ENCODE data around the gene GAS2L1. TPM values are rescaled to one million over a fixed set of nuclear protein-coding genes. Genes with fewer than 3 reads are reported as not detected.

GAS2L1 gene
- 42.1 and 44.0 TPM in 2 replicates for total RNA-seq
- polyA plus RNA-seq, result 30.5 and 39.3 TPM in 2 replicates
- 19.9 and 27.5 TPM in 2 replicates for polyA plus RNA-seq (2011; cell fraction: cytosol; rRNA removed)
- 24.5 and 30.4 TPM in 2 replicates for polyA plus RNA-seq (2011; cell fraction: nucleus; rRNA removed)
- polyA plus RNA-seq (2012), result 24.5 and 34.1 TPM in 2 replicates
- polyA minus RNA-seq, result 11.0 and 18.4 TPM in 2 replicates
- 11.4 TPM for polyA minus RNA-seq (2011; cell fraction: cytosol; rRNA and poly(A)+ RNA removed)
- polyA minus RNA-seq (2011; cell fraction: nucleus; rRNA and poly(A)+ RNA removed), result 13.3 and 16.6 TPM in 2 replicates
- percentile 48 among the genes with signal in this experiment for Bru-seq, nascent RNA
- BruChase-seq, experiment 1, labeled RNA remaining after a 6-hour chase, result percentile 82 among the genes with signal in this experiment
- percentile 68 among the genes with signal in this experiment for BruChase-seq, experiment 2, labeled RNA remaining after a 2-hour chase
- long read RNA-seq, transcript GAS2L1-208 (6 exons, 2,925 nt), result major isoform, 83 of 260 reads
- long read RNA-seq, transcript GAS2L1-206 (5 exons, 2,238 nt), result minor isoform, 9 of 260 reads
- long read RNA-seq, transcript GAS2L1-210 (6 exons, 2,483 nt), result minor isoform, 10 of 260 reads
- long read RNA-seq, transcript GAS2L1-209 (5 exons, 3,382 nt), result minor isoform, 18 of 260 reads
- long read RNA-seq, partial matches to known transcripts, result 11 of 260 reads
- long read RNA-seq, other reads (novel, unspliced or antisense), result 127 of 260 reads

GRCh38 chr22:29306175-29306834 lies at the start of gene GAS2L1:
Gene GAS2L1 (plus strand): TSS chr22:29306650. CDS start chr22:29308106, 1,456 bp downstream.
- peak within 1 kb of the TSS; percentile 77 for H3K9ac ChIP-seq (replicated peaks; ENCODE audit: extremely low read depth, insufficient read depth, low read length)
- H3K79me2 ChIP-seq (ENCODE audit: control insufficient read depth, insufficient read depth, low read length), result peaks cover 9% of the 10 kb centered on the region
- H3K4me3 ChIP-seq (replicated peaks in 1 of 3; ENCODE audit: insufficient read depth in 1 of 3, low read depth in 1 of 3, low read length in 3 of 3), result peak within 1 kb of the TSS; percentile 82 to 85 (median 84)
- peak within 1 kb of the TSS; percentile 93 for H2AFZ ChIP-seq (ENCODE audit: low read depth, low read length)
- FAIRE-seq (peak; percentile 91), DNase-seq (ENCODE audit: low read depth, low spot score) (peak; percentile 85)
- H3K36me3 ChIP-seq (ENCODE audit: control insufficient read depth in 2 of 2, extremely low read depth in 1 of 2, insufficient read depth in 2 of 2, low read length in 2 of 2), result no peaks in the 10 kb centered on the region
- no peaks in the 10 kb centered on the region for H3K9me3 ChIP-seq (replicated peaks; ENCODE audit: control insufficient read depth, insufficient read depth, low read length)
- no TSS peak for BruUV-seq (replicated peaks)
- TF ChIP-seq, protein P1, sequence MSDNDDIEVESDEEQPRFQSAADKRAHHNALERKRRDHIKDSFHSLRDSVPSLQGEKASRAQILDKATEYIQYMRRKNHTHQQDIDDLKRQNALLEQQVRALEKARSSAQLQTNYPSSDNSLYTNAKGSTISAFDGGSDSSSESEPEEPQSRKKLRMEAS (IDR thresholded peaks at IDR 0.05; ENCODE audit: insufficient read depth, insufficient read length), result no peak
- TF ChIP-seq FOS (IDR thresholded peaks at IDR 0.05; ENCODE audit: borderline replicate concordance, insufficient read depth, low read length) (no peak), POLR2AphosphoS5 (IDR thresholded peaks at IDR 0.05; ENCODE audit: insufficient read depth, low read depth, low read length) (peak; percentile 45)
- TF ChIP-seq, protein P2, sequence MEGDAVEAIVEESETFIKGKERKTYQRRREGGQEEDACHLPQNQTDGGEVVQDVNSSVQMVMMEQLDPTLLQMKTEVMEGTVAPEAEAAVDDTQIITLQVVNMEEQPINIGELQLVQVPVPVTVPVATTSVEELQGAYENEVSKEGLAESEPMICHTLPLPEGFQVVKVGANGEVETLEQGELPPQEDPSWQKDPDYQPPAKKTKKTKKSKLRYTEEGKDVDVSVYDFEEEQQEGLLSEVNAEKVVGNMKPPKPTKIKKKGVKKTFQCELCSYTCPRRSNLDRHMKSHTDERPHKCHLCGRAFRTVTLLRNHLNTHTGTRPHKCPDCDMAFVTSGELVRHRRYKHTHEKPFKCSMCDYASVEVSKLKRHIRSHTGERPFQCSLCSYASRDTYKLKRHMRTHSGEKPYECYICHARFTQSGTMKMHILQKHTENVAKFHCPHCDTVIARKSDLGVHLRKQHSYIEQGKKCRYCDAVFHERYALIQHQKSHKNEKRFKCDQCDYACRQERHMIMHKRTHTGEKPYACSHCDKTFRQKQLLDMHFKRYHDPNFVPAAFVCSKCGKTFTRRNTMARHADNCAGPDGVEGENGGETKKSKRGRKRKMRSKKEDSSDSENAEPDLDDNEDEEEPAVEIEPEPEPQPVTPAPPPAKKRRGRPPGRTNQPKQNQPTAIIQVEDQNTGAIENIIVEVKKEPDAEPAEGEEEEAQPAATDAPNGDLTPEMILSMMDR (IDR thresholded peaks at IDR 0.05; ENCODE audit: extremely low read depth in 1 of 2, insufficient read depth in 1 of 2, low read depth in 1 of 2, low read length in 2 of 2), result peak; percentile 56 to 78
- H3K9me1 ChIP-seq (replicated peaks; ENCODE audit: control insufficient read depth, extremely low read depth, insufficient read depth, low read length), result no peaks in the 10 kb centered on the region
- no peaks in the 10 kb centered on the region for H3K27me3 ChIP-seq (ENCODE audit: control insufficient read depth in 2 of 2, insufficient read depth in 2 of 2, low read length in 2 of 2)
- peak within 1 kb of the TSS; percentile 87 for H3K27ac ChIP-seq (ENCODE audit: insufficient read depth, low read depth, low read length)
- peaks cover 36% of the 10 kb centered on the region for H3K4me1 ChIP-seq (ENCODE audit: control insufficient read depth, extremely low read depth, insufficient read depth, low read length)
- CTCF ChIA-PET, result interaction anchor here (1.1 to 2.0 kb wide), 7 partner anchors 11 to 199 kb away, joined by 3 to 16 read pairs (median 5); no protein-coding TSS in a partner anchor
- no peaks in the 10 kb centered on the region for H4K20me1 ChIP-seq (replicated peaks; ENCODE audit: control insufficient read depth, extremely low read depth, insufficient read depth, low read length)
- intact Hi-C loops (cut with micrococcal nuclease), result loop anchor here (1.0 to 5.0 kb wide), 2 partner anchors 39 to 53 kb away; partner anchors contain the start of genes EWSR1 and RHBDD3
- H3K4me2 ChIP-seq (ENCODE audit: insufficient read depth, low read length), result peak within 1 kb of the TSS; percentile 85
- POLR2A ChIA-PET, result interaction anchor here (0.6 kb wide), 1 partner anchor 13 kb away, joined by 3 read pairs; no protein-coding TSS in a partner anchor
- dilution Hi-C loops (cut with MboI; ENCODE audit: extremely low pct_ligation_motif_present, low sequenced_read_pairs), result no loop called here
